ENCODE data around the gene LRRIQ4.

The LRRIQ4 gene

DNA sequence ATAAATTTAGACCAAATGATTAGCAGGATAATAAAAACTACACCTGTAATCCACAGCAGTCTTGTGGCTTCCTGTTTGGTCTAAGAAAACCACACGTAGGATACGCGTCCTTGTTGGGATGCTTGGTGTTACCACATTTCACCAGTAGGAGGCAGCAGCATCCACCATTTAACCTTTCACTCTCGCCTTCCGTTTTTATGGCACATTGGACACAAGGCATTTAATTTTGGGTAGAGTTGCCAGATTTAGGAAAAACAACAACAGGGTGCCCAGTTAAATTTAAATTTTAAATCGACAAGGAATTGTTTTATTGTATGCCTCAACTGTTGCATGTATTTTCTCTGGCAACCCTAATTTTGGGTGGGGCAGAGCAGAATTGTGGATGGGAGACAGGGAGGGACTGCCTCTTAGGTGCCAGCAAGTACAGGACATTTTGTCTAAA lies 50.8 kb downstream of the LRRIQ4 start:
- DNase-seq = peak; percentile 56

GRCh38 chr3:169864270-169864669 lies 51.6 kb downstream of the LRRIQ4 start:
- no peak for DNase-seq

GRCh38 chr3:169865176-169865767 lies 52.6 kb downstream of the LRRIQ4 start:
- DNase-seq = no peak

GRCh38 chr3:169867584-169868210 lies 55.0 kb downstream of the LRRIQ4 start:
- DNase-seq = no peak

- no peak for DNase-seq
These were observed 55.7 kb downstream of the LRRIQ4 start for GRCh38 chr3:169868369-169868768.

- no peak for DNase-seq
These were observed 57.0 kb downstream of the LRRIQ4 start, which contains the start of gene LRRC31 for GRCh38 chr3:169869484-169870220. Gene LRRC31, minus strand, starts transcription at chr3:169869935. Its CDS starts 128 bp downstream, at chr3:169869807.

GRCh38 chr3:169871129-169871886 lies 58.6 kb downstream of the LRRIQ4 start:
- no peak for DNase-seq

- DNase-seq = no peak
These were observed 66.4 kb downstream of the LRRIQ4 start for GRCh38 chr3:169879013-169879557.

DNA sequence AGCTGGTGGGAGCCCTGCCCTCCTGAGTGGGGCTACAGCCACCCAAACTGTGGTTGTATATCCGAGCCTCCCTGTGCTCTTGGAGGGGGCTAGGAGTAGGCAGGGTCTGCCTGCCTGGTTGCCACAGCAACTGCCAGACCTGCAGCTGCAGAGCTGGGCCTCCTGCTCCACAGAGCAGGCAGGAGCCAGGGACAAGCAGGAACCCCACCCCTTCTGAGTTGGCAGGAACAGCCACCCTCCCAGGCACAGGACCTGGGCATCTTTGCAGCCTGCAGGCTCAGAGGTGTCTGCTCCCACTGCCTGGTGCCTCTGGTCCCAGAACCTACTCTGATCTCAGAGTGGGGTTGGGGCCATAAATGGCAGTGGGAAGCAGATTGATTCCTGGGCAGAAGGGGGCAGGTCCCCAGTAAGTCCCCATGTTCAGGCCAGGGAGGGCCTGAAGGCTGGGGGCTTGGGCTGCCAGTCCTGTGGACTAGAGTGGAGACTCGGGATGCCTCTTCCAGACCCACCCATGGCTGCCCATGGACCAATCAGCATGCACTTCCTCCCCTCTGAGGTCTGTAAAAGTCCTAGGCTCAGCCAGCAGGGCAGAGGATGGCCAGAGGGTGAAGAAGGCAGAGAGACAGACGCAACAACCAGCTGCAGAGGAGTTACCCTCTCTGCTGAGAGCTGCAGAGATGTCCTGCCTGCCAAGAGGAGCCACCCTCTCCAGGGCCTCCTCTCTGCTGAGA lies 67.3 kb downstream of the LRRIQ4 start:
- no peak for DNase-seq

- DNase-seq = no peak
These were observed 68.0 kb downstream of the LRRIQ4 start for GRCh38 chr3:169880576-169881250.

GRCh38 chr3:169886671-169887070 lies 74.0 kb downstream of the LRRIQ4 start:
- DNase-seq = no peak
